ENCODE results near the gene ANKS6.

GRCh38 chr9:98801969-98802371 lies 5.6 kb upstream of the ANKS6 start:
- TF ChIP-seq CTCF (conservative IDR thresholded peaks at IDR 0.05; ENCODE audit: low read length) = no peak
- TF ChIP-seq EZH2phosphoT487 (IDR thresholded peaks at IDR 0.05; ENCODE audit: borderline replicate concordance) = no peak

Measured in Loucy (cell line).